GM12891 (cell line): ENCODE results near the gene GALK1.

Experiments used
- DNase-seq: peaks from one replicate; pipeline ENCODE4 v3.0.0; 2011; ENCODE audit warnings: low spot score; ENCODE audit not compliant: insufficient read length
- FAIRE-seq: peaks from 2 replicates; lab custom pipeline; 2011; peaks lifted over from hg19 to GRCh38; lab: Jason Lieb, UNC
- PAX5 ChIP-seq: IDR thresholded peaks from 2 replicates; pipeline ENCODE4 v1.6.1; 2011; ENCODE audit warnings: low read length, moderate library complexity, mild to moderate bottlenecking; ENCODE audit not compliant: insufficient read depth, severe bottlenecking
- POLR2A ChIP-seq: IDR thresholded peaks from 2 replicates; pipeline ENCODE4 v1.6.1; 2011; ENCODE audit warnings: low read depth, low read length, control low read depth
- POLR2AphosphoS5 ChIP-seq: IDR thresholded peaks from 2 replicates; pipeline ENCODE4 v1.6.1; 2011; ENCODE audit warnings: low read depth, low read length, control low read depth
- POU2F2 ChIP-seq: IDR thresholded peaks from 2 replicates; pipeline ENCODE4 v1.6.1; 2011; ENCODE audit warnings: low read depth, mild to moderate bottlenecking, control low read depth, low read length, moderate library complexity
- SPI1 ChIP-seq: IDR thresholded peaks from 2 replicates; pipeline ENCODE4 v1.6.1; 2011; ENCODE audit warnings: low read depth, low read length, control low read depth
- TAF1 ChIP-seq: IDR thresholded peaks from 2 replicates; pipeline ENCODE4 v1.6.1; 2011; ENCODE audit warnings: low read depth, low read length, control low read depth

Gene GALK1

DNA sequence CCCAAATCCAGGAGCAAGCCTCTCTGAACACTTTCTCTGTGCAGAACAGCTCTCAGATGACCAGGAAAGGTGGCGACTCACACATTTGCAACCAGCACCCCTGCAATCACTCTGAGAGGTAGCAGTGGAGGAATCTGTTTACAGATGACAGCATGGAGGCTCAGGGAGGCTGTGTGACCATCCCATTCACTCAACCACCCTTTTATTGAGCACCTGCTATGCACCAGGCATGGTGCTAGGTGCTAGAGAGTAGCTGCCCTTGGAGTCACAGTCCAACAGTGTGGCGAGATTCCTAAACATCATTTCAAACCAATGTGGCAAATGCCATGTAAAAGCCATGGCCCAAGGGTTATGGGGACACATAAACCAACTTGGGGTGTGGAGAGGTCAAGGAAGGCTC is 45.3 kb downstream of the GALK1 start:
- DNase-seq (no peak), FAIRE-seq (no peak)
- TF ChIP-seq PAX5, result no peak
- no peak for TF ChIP-seq SPI1
- TF ChIP-seq POLR2AphosphoS5, result no peak
- TF ChIP-seq POLR2A, result no peak
- no peak for TF ChIP-seq POU2F2
- no peak for TF ChIP-seq TAF1

- no peak for TF ChIP-seq PAX5
- no peak for TF ChIP-seq POLR2A
- no peak for TF ChIP-seq TAF1
- FAIRE-seq, result no peak
- no peak for DNase-seq
These were observed 52.5 kb downstream of the GALK1 start for GRCh38 chr17:75712446-75712845.
